GM19467 (cell line): ENCODE measurements around the gene RRAGB.
"Not testable (repeated sequence)": the region's sequence is repeated elsewhere in the genome, so short reads cannot be mapped to it uniquely, and the experiment has no call there.

ENCODE experiments used
- ATAC-seq: cut with Tn5 transposase; IDR thresholded peaks from one replicate; pipeline ENCODE4 v1.9.1; 2021; ENCODE audit warnings: mild to moderate bottlenecking, moderate library complexity; ENCODE audit not compliant: unreplicated experiment

RRAGB gene

DNA sequence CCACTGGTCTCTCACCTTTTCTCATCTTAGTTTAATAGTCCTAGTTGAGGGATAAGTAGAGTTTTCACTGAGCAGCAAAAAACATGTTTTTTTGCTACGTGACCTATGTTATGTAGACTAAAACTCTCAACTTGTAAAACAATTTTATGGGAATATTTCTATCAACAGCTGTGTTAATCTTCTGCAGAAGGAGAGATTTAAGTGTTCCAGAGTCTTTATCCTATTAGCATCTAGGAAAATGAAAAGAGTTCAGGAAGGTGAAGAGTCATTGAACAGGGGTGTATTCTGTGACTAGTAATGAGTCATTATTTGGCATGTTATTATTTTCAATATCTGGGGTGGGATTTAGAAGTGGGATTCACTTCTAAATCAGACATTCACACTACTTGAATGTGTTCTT is 41.9 kb downstream of the RRAGB start:
- no peak for ATAC-seq

DNA sequence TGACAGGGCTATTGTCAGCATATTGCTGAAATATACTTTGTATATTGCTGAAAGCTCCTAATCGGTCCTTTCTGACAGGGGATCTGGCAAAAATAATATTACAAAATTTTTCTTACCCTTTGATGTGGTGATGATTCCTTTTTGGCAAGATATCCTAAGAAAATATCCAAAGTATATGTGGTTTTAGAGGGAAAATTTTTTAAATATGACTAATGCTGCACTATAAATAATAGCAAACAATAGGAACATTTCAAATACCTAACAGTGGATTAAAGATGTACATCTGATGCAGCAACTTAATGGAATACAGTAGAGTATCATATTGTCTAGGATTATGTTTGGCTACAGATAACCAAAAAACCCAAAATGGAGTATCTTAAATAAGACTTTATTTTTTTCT is 49.6 kb downstream of the RRAGB start:
- ATAC-seq = no peak

DNA sequence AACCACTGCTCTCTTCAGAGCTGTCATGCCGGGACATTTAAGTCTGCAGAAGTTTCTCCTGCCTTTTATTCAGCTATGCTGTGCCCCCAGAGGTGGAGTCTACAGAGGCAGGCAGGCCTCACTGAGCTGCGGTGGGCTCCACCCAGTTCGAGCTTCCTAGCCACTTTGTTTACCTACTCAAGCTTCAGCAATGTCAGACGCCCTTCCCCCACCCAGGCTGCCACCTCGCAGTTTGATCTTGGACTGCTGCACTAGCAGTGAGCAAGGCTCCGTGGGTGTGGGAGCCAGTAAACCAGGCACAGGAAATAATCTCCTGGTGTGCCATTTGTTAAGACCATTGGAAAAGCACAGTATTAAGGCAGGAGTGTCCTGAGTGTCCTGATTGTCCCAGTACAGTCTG is 56.9 kb downstream of the RRAGB start:
- ATAC-seq = not testable (repeated sequence)

DNA sequence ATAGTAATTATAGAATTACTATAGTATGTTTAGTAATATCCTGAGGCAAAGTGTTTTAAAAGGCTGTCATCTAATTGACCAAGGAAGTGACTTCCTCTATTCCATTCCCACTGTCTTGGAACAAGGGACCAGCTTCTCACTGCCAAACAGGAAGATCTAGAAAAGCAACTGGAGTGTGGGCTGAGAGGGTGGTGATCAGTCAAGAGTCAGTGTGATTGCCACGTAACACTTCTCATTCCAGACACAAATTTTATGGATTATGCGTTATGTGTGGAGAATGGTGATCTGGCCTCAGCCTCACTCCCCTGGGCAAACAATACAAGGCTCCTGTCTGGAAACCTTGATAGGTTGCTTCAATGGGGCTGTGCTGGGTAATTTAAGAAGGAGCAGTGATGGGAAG is 60.0 kb downstream of the RRAGB start:
- no peak for ATAC-seq

DNA sequence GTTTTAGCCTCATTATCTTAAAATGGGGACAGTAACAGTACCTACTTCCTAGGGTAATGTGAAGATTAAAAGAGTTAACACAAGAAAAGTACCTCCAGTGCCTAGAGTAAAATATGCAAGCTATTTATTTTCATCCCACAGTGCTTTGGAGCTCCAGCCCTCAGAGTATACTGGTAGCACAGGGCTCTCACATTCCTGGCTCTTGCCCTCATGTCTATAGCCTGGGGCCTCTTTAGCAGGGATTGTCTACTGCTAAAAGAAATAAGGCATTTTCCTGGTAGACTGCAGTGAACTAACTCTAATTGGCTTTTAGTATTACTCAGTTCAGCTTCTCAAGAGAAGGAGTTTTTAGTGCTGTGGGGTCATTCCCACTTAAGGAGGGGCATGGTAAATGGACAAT is 60.8 kb downstream of the RRAGB start:
- ATAC-seq = no peak

DNA sequence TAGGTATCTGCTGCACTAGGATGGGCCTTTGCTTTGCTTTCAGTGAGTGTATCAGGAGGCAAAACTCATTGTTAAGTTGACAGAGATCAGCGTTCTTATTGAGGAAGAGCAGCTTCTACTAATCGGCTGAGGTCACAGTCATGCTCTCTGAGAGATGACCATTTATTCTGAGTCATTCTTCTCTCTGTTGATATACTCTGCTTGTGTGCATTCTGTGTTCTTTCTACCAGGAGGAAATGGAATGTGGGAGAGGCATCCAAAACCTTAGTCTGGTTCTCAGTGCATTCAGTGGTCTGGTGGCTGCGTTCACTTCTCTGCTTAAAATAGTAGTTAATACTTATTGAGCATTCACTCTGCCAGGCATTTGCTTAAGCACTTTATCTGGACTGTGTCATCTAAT is 66.2 kb downstream of the RRAGB start:
- no peak for ATAC-seq

DNA sequence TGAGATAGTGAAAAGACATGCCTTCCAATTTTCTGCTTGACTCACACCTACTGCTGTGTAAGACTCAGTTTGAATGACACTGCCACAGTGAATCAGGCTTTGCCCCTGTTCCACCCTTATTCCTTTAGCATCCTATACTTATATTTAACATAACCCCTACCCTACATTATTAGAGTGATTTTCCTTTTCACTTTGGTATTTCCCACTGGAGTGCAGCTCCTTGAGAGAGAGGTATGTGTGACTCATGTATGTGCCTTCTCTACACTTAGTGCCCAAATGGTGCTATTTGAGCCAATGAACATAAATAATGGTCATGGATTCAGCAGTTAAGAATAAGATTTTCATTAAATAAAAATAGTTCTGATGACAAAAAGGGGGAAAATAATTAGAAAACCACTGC is 69.5 kb downstream of the RRAGB start:
- no peak for ATAC-seq

DNA sequence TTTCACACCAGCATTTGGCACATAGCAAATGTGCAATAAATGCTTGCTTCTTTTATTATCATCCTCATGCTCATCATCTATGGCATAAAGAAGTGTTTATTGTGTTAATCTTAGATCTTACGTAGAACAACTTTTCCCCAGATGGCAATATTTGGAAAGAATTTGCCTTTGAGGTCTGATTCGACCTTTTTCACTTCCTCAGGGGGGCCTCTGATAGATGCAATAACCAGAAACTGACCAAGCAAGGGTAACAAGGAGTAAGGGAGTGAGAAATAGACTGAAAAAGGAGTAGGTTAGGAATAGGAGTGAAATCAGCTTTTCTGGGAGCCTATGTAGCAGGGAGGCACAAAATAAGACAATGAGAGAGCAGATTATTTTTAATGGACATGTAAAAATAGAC is 70.2 kb downstream of the RRAGB start:
- ATAC-seq = no peak

DNA sequence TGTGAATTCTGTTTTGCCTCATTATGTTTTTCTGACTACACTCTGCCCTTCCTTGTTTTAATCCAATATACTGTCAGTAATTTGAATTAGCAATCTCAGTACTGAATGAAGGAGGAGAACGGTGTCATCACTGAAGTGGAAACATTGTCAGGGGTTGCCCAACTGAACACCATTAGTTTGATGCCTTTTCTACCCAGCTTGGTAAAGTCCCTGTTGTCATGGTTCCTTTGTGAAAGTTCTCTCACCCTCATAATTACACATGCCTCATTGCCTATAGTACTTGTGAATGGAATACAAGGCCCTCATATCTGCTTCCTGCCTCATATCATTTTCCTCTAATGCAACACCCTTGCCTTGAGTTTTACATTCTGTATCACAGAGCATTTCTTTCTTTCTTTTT is 76.9 kb downstream of the RRAGB start:
- peak; percentile 96 for ATAC-seq

DNA sequence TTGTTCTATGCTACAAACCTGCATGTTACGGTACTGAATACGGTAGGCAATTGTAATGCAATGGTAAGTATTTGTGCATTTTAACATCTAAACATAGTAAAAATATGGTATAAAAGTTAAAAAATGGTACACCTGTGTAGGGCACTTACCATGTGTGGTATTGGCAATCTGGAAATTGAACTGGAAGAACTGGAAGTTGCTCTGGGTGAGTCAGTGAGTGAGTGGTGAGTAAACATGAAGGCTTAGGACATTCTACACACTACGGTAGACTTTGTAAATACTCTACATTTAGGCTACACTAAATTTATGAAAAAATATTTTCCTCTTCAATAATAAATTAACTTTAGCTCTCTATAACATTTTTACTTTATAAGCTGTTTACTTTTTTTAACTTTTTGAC is 78.9 kb downstream of the RRAGB start:
- ATAC-seq = no peak

DNA sequence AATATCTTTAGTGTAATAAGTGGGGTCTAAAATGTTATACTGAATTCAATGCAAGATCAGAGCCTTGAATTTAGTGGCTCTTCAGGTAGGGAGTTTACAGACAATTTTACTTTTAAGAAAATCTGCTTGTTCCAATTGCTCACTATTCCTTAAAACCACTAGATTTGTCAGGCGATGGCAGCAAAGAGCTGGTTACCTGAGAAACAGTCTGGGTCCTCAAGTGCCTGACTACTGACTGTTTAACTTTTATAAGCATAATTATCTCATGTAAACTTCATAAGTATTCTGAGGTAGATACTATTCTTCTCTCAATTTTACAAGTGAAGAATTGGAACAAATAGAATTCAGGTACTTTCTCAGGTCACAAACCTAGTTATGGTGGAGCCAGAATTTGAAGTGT is 84.3 kb downstream of the RRAGB start:
- ATAC-seq = no peak
